DMS114 treated with DMSO at 0.1 percent for 48 hours (cell line): ENCODE results near the gene CELSR3.

Experiments
- DNase-seq: peaks from one replicate; lab custom pipeline; 2025; ENCODE audit not compliant: unreplicated experiment; lab: John Stamatoyannopoulos, UW

Gene CELSR3

DNA sequence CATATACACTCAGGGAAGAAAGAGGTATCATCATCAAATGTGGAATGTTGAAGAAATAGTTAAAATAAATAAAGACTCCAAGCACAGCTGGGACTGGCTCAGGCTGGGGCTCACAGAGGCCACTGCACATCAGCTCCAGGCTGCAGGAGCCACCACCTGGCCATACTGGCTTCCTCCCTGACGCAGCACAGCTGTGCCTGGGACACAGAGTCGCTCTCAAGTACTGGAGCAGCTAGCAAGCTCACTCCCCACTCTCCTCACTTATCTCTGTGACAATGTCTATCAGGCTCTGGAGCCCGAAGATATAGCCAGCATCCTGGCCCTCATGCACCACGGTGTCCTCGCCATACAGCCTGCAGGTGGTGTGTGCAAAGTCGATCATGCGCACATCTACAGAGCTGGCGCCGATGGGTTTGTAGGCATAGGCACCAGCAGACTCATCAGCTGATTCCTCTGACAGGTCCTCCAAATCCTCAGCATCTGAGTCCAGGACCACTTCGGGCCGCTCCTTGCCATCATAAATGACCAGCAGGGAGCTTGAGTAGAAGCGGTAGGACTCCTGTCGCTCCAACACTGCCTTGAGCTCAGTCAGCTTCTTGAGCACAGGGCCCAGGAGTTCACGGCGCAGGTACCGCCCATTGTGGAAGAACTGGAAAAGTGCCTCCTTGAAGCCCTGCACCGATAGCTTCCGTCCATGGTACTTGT lies 25.5 kb upstream of the CELSR3 start:
- DNase-seq = no peak

DNA sequence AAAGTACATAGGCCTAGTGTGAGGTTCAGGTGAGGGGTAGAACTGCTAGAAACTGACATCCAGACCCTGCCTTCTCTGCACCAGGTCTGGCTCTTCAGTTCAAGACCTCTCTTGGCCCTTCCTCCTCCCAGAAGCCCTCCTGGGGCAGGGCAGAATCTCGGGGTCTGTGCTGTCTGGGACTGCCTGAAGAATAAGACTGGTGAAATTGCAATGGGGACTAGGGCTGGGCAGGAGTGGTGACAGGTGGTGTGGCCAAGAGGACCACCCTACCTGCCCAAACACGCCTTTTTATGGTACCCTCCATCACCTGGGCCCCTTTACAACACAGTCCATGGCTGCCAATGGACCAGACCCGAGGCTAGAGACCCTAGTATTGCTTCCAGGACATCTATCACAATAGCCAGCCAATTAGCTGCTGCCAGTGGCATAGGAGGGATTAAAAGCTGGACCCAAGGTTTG lies 24.6 kb upstream of the CELSR3 start:
- DNase-seq = no peak

DNA sequence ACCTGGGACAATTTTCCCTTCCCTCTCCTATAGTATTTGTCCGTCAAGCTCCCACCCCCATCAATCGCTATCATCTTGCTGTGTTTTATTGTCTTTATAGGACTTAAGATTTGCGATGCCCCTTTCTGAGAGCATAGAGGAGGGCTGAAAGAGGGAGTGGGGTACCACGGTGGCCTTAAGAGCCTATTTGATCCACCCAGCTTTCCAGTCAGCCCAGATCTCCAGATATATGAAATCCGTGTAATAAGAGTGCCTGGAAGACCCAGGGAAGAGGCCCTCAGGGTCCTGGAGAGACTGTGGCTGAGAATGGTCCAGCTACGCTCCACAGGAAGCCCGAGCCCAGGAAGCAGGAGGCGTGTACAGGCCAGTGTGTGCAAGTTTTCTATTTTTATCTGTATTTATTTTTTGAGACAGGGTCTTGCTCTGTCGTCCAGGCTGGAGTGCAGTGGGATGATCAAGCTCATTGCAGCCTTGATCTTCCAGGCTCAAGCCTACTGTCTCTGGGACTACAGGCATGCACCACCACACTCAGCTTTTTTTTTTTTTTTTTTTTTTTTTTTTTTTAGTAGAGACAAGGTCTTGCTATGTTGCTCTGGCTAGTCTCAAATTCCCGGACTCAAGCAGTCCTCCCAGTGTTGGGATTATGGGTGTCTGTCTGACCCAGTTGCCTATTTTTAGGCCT lies 24.0 kb upstream of the CELSR3 start:
- DNase-seq = no peak

DNA sequence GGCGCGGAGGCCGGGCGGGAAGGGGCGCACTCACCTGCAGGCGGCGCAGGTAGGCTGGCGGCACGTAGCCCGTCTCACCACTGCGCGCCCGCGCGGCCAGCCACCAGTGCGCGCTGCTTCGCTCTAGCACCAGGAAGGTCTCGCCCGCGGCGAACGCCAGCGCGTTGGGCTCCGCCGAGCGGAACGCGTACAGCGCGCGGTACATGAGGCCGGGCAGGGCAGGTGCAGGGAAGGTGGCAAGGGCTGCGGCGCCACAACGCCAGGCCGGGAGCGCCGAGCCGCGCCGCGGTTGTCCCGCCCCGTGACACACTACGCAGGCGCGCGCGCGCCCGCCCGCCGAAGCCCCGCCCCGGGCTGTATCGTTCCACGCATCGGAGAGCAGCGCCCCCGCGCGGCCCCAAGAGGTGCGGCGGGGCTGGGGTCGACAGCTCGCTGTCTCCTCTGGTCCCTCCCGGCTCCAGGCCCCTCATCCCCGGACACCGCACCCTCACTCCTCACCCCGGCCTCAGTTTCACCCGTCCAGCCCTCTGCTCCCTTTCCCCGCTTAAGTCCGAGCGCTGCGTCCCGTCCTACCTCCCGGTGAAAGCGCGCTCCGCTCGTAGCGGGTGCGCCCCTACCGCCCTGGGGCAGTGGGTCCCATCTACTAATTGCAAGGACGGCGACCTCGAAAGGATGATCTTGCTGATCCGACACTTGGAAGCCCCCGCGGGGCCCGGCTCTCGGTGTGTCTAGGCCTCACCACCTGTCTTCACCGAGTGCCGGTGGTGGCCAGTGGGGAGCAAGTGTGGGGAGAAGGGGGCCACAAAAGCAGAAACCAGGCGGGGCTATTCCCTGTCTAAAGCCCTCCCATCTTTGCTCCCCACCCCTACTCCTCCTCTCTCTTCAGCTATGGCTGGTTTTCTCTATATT lies 23.2 kb upstream of the CELSR3 start, which contains the start of gene NCKIPSD:
NCKIPSD (minus strand) TSS at position 313 of the 909 bp plus-strand sequence; CDS start at position 205, 108 bp downstream.
- DNase-seq = peak; percentile 62

DNA sequence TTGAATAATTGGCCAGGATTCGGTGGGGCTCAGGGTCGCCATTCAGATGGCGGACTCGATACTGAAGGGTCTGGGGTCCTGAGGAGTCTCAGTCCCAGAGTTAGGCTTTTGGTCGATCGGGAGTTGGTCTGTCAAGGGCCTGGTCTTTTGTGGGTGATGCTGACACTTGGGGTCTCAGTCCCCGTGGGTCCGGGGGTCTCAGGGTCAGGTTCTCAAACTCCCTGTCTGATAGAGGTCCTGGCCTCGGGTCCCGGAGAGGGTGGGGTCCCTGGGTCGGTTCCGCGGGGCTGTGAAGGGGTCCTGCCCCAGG lies 22.6 kb upstream of the CELSR3 start:
- no peak for DNase-seq

DNA sequence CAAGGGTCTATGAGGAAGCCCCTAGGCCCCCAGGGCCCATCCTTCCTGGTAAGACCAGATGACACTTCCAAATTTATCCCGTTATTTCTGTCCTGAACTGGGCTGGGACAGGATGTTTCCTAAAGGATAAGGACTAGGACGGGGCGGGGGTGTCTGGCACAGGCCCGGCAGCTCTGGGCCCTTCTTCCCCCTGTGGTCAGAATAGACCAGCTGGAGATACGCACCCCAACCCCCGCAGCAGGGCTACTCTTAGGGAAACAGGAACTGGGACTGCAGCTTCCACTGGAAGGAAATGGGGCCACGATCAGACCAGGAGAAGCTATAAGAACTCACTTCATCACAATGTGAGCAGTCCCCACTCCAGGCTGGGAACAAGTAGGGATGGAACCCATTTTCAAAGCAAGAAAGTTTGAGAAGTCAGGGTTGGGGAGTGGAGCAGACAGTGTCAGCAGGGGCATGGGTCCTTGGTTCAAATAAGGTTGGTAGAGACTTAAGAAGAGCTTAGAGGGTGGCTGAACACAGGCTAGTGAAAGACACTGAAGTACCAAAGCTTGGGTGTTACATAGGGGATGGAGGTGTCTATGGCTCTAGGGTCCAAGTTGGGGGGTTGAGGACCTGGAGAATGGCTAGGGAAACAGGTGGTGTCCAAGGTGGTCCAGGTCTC lies 21.9 kb upstream of the CELSR3 start:
- no peak for DNase-seq

DNA sequence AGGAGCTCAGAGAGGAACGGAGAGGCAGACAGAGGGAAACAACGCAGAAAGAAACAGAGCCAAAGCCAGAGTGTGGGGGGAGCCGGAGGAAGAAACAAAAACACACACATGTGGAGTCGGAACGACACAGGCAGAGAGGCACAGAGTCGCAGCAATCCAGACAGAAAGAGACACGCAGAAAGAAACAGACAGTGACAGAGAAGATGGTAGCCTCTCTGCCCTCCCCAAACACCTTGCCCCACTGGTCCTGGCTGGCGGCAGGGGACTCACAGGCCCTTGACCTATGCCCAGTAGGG lies 21.3 kb upstream of the CELSR3 start:
- DNase-seq = no peak

DNA sequence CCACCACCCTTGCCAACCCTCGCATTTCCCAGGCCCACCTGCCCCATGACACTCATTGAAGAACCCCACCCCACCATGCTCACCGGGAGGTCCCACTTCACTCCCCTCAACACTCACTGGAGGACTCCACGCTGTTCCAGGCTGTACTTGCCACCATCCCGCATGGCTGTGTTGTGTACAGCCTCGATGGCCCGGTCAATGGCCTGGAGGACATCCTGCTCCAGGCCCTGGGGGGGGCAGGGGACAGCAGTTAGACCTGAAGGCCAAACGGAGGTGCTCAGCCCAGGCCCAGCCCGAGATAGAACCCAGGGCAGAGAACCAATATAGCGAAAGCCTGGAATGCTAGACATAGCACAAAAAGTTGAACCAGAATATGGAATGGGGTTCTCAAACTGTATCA lies 20.1 kb upstream of the CELSR3 start:
- no peak for DNase-seq

DNA sequence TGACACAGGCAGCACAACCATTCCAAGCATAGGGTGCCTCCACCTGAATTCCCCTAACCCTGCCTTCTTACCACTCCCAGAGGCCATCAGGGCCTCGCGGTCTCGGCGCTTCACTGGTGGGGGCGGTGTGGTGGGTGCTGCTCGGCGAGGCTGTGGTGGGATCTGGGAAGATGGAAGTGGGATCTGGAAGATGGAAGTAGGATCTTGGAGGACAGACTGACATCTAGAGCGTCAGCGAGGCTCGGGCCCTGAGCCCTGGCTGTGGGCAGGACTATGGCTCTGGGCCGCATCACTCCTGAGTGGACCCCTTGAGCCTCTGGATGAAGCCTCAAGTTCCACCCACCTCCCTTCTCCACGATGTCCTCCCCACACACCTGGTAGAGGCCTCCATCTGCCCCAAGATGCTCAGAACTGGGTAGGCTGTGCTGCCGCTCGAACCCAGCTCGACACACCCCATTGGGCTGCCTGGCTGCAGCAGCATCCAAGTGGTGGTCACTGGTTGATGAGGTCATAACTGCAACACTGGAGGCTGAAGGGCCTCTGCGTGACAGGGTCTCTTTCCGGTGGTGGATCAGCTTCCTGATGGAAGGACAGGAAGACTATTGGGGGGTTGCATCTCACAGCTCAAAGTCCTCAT lies 19.4 kb upstream of the CELSR3 start:
- DNase-seq = no peak

DNA sequence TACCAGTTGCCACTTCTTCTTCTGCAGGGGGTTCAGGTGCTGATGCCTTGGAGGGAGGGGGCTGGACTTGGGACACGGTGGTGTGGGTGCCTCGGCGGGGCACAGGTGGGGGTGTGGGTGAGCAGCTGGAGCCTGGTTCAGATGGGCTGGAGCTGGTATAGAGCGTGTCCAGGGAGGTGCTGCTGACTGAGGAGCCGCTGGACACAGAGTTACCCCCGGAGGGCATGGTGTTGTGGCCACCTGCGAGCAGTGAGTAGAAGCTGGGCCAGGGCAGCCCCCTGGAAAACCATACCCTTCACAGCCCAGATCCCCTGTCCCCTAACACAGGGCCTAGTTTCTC lies 18.8 kb upstream of the CELSR3 start:
- DNase-seq = no peak

DNA sequence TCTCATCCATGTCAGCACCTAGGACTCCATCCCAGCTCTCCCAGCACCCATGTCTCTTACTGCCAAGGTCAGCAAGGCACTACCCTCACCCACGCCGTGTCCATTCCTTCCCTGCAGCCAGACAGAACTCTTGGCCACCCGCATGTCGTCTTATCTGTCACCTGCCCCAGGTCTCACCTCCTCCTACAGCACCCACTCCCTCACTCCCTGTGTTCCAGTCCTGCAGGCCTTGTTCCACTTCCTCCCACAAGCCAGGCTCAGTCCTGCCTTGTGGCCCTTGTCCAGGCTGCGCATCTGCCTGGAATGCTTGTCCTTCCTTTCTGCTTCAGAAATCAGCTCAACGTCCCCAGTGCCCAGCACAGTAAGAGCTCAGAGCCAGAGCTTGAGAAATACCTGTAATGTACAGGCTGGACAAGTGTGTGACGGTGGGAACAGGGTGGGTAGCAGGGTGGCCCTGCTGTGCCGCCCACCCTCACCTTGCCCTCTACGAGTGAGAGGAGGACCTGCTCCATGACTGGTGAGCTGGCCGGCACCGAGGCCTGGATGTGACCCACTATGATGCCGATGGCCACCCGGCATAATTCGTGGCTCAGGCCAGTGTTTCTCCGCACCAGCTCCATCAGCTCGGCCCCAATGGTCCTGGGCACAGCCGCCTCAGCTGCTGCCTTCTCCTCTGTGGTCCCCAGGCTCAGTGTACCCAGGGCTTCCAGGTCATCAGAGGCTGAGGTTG lies 18.3 kb upstream of the CELSR3 start:
- DNase-seq = no peak

DNA sequence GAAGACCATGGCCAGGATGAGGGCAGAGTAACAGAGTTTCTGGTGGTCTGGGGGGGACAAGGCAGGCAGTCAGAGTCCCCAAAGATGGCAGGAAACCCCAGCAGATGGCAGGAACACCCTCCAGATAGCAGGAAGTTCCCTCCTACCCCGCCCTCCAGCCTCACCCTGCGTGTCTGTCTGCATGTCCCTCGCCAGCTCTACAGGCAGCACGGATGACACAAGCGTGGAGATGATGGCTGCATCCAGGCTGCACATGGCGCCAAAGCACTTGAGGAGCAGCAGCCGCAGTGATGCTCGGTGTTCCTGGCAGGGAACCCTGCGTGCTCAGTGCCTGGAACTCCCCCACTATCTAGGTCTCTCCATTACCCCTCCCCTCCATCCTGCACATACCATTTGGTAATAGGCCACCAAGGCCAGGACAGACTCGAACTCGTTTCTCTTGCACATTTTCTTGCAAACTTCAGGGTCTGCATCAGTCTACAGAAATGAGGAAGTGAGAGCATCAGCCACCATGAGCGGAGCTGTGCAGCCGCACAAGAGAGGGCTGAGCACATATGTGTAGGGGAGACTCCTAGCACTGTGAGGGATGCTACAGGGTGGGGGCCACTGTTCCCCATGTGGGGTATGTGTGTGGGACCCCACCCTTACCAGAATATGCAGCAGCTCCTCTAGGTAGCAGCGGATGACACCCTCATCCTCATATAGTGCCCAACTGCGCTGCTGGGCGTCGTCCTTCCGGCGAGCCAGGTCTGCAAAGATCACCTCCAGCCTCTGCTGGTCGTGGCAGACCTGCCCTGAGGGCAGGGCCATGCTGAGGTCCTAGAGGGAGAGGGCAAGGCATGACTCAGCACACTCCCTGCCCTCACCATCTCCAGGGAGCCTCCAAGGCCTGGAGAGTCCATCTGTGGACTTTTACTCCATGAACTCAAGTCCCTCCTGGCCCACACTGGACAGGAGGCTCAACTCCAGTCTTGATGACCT lies 17.0 kb upstream of the CELSR3 start:
- DNase-seq = no peak

DNA sequence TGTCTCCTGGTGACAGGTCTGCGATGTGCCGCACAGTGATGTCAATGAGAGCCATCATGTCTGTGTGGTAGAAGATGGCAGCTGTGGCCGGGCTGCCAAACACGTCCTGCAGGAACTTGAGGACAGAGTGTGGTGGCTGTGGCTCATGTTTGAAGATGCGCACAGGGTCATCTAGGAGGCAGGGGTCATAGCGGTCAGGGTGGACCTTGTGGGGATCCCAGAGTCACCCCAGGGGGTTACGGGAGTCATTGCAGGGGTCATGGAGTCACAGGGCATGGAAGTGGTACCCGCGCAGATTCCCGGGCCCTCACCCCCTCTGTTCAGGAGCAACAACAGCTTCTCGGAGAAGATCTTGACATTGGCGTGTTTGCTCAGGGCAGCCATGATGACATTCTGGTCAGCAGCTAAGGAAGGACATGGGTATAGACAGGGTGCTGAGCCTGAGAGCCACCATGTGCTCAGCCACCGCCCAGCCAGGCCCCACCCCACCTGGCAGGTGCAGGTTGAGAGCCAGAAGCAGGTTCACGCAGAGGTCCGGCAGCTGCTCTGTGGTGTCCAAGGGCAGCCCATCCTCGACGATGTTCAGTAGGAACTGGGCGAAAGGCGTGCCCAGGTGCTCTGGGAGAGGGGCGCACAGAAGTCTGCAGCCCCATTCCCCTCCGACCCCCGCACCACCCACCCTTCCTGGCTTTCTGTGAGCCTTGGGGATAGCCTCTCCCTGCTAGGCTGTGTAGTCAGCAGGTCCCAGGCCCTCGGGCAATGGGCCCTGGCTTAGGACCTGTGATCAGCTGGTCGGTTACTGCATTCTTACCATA lies 16.1 kb upstream of the CELSR3 start:
- DNase-seq = no peak

DNA sequence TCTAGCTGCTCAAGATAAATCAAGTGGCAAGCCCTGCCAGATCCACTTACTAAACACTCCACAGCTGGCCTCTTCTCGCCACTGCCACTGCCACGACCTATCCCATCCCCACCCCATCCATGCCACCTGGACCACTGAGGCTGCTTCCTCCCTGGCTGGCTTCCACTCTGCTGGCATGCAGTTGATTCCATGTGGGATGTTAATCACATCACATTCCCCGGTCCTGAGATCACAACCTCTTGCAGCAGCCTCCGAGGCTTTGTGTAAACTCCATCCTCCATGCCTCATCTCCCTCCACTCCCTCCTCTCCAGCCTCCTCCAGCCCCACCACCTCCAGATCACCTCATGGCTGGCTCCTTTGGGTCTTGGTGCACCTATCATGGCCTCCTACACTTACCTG lies 15.4 kb upstream of the CELSR3 start:
- no peak for DNase-seq

DNA sequence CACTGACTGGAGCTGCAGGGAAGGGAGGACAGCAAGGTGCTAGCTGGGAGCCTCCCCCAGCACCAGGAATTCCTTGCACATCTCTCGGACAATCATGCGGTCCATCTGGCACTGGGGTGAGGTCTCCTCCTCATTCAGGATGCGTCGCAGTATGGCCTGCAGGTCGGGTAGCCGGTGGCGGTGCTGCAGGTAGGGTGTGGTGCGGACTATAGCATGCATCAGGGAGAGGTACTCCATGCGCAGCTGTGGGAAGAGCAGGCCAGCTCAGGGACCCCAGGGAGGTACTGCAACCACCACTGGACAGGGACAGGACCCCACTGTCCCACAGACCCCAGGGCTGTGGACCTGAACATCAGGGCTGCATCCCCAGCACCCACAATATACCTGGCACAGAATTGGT lies 11.8 kb upstream of the CELSR3 start:
- no peak for DNase-seq

DNA sequence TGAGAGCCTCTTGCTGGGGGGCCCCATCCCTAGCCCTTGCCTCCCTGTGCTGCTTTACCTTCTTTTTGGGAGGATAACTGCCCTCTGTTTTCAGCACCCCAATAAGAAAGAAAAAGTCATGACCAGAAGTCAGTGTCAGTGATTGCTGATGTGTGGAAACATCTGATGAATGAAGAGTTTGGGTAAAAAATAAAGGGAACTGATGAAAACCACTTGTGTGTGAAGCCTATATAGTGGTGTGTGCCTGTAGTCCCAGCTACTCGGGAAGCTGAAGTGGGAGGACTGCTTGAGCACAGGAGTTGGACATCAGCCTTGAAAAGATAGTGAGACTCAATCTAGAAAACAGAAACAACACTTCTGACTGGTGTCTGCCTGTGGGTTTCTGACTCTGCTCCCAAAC lies 9.8 kb upstream of the CELSR3 start:
- DNase-seq = no peak

DNA sequence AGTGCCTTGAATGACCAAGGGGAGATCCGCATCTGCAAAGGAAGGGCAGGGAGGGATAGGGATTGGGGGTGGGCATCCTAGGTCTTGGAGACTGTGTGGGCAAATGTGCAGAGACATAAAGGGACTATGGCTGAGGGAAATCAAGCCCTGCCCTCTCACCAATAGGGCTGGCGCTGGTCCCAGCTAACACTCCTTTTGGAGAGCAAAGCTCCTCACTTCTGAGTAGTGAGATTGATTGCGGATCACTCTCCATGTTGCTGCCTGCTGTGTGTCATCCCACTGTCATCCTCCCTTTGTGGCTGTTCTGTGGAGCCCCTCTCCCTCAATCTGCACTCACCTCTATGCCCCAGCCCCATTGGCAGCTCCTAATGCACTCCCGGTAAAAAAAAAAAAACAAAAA lies 2.2 kb upstream of the CELSR3 start:
- no peak for DNase-seq

DNA sequence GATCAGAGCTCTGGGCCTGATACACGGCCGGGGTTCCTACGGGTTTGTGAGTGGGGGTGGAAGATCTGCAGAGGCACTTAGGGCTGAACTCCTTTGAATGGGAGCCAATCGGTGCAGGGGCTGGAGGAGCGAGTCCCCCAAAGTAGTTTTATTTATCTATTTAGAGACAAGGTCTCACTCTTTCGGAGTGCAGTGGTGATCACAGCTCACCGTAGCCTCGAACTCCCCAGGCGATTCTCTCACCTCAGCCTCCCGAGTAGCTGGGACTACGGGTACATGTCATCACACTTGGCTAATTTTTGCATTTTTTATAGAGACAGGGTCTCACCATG lies 1.6 kb upstream of the CELSR3 start:
- DNase-seq = no peak
